ENCODE measurements around the gene IL16.

Gene IL16

GRCh38 chr15:81209635-81210034, 13.0 kb downstream of the IL16 start:
- no peaks in the 10 kb centered on the region for H3K79me2 ChIP-seq (ENCODE audit: insufficient read depth, low read length)
- no peak overlapping the region for H3K9ac ChIP-seq (ENCODE audit: low read length)
- H2AFZ ChIP-seq (ENCODE audit: low read depth, low read length, severe bottlenecking) = no peak overlapping the region
- no peak overlapping the region for H3K27ac ChIP-seq (ENCODE audit: low read depth, low read length)
- no peaks in the 10 kb centered on the region; the same call in 1 of the 2 replicates for H3K27me3 ChIP-seq (ENCODE audit: low read length)
- no peaks in the 10 kb centered on the region for H3F3A ChIP-seq (ENCODE audit: insufficient read depth)
- H3K9me3 ChIP-seq (ENCODE audit: insufficient read depth, low read length) = no peaks in the 10 kb centered on the region
- H3K4me3 ChIP-seq (ENCODE audit: insufficient read depth, low read length, poor library complexity, severe bottlenecking) = no peak overlapping the region
- H3K9me2 ChIP-seq (replicated peaks; ENCODE audit: insufficient read depth, low read length) = no peaks in the 10 kb centered on the region
- TF ChIP-seq EZH2phosphoT487 (conservative IDR thresholded peaks at IDR 0.05; ENCODE audit: low read length) (no peak), CTCF (IDR thresholded peaks at IDR 0.05; ENCODE audit: insufficient read depth, low read length, poor library complexity, severe bottlenecking) (no peak)
- no peaks in the 10 kb centered on the region for H3K36me3 ChIP-seq (ENCODE audit: low read length)
- H3K4me2 ChIP-seq (ENCODE audit: low read depth, low read length, poor library complexity, severe bottlenecking) = no peak overlapping the region
- no peaks in the 10 kb centered on the region for H4K20me1 ChIP-seq (ENCODE audit: low read depth, low read length)

- Histone ChIP-seq H3K9me2 (replicated peaks; ENCODE audit: insufficient read depth, low read length) (no peaks in the 10 kb centered on the region), H3K4me2 (ENCODE audit: low read depth, low read length, poor library complexity, severe bottlenecking) (no peak overlapping the region), H3K4me3 (ENCODE audit: insufficient read depth, low read length, poor library complexity, severe bottlenecking) (no peak overlapping the region), H3K9me3 (ENCODE audit: insufficient read depth, low read length) (no peaks in the 10 kb centered on the region), H2AFZ (ENCODE audit: low read depth, low read length, severe bottlenecking) (no peak overlapping the region), H3K27me3 (ENCODE audit: low read length) (no peaks in the 10 kb centered on the region; the same call in 1 of the 2 replicates), H3K27ac (ENCODE audit: low read depth, low read length) (no peak overlapping the region), H3K9ac (ENCODE audit: low read length) (no peak overlapping the region), H3F3A (ENCODE audit: insufficient read depth) (no peaks in the 10 kb centered on the region), H3K79me2 (ENCODE audit: insufficient read depth, low read length) (no peaks in the 10 kb centered on the region), H3K36me3 (ENCODE audit: low read length) (no peaks in the 10 kb centered on the region), H4K20me1 (ENCODE audit: low read depth, low read length) (no peaks in the 10 kb centered on the region)
- TF ChIP-seq EZH2phosphoT487 (conservative IDR thresholded peaks at IDR 0.05; ENCODE audit: low read length) (no peak), CTCF (IDR thresholded peaks at IDR 0.05; ENCODE audit: insufficient read depth, low read length, poor library complexity, severe bottlenecking) (no peak)
These were observed 14.7 kb downstream of the IL16 start for GRCh38 chr15:81211376-81211775.

GRCh38 chr15:81213982-81214381, 17.3 kb downstream of the IL16 start:
- no peaks in the 10 kb centered on the region for H4K20me1 ChIP-seq (ENCODE audit: low read depth, low read length)
- H3K9ac ChIP-seq (ENCODE audit: low read length) = no peak overlapping the region
- H3K9me2 ChIP-seq (replicated peaks; ENCODE audit: insufficient read depth, low read length) = no peaks in the 10 kb centered on the region
- H3K27me3 ChIP-seq (ENCODE audit: low read length) = no peaks in the 10 kb centered on the region; the same call in 1 of the 2 replicates
- H3K27ac ChIP-seq (ENCODE audit: low read depth, low read length) = no peak overlapping the region
- no peak overlapping the region for H3K4me3 ChIP-seq (ENCODE audit: insufficient read depth, low read length, poor library complexity, severe bottlenecking)
- no peaks in the 10 kb centered on the region for H3K9me3 ChIP-seq (ENCODE audit: insufficient read depth, low read length)
- H3K36me3 ChIP-seq (ENCODE audit: low read length) = no peaks in the 10 kb centered on the region
- H3K4me2 ChIP-seq (ENCODE audit: low read depth, low read length, poor library complexity, severe bottlenecking) = no peak overlapping the region
- no peak overlapping the region for H2AFZ ChIP-seq (ENCODE audit: low read depth, low read length, severe bottlenecking)
- no peaks in the 10 kb centered on the region for H3F3A ChIP-seq (ENCODE audit: insufficient read depth)
- no peaks in the 10 kb centered on the region for H3K79me2 ChIP-seq (ENCODE audit: insufficient read depth, low read length)
- TF ChIP-seq EZH2phosphoT487 (conservative IDR thresholded peaks at IDR 0.05; ENCODE audit: low read length) (no peak), CTCF (IDR thresholded peaks at IDR 0.05; ENCODE audit: insufficient read depth, low read length, poor library complexity, severe bottlenecking) (no peak)

All from SU-DHL-6 (cell line).